GM23338 (cell line): ENCODE results near the gene RAB36. TPM values are rescaled to one million over a fixed set of nuclear protein-coding genes. Genes with fewer than 3 reads are reported as not detected.

Experiments
- ATAC-seq: fragments of 200-7000 bp; cut with Tn5 transposase; 3 replicates; pipeline ENCODE4 v1.9.1; 2020
- DNase-seq: peaks from one replicate; pipeline ENCODE4 v3.0.0-alpha.2; 2015; ENCODE audit warnings: low spot score
- H2AFZ ChIP-seq: fragments of 200-600 bp; sonication (generic); 2 replicates; pipeline ENCODE4 v1.8.0; 2016; ENCODE audit warnings: antibody characterized with exemption, mild to moderate bottlenecking, moderate library complexity
- H3F3A ChIP-seq: fragments of 200-600 bp; sonication (generic); replicated peaks from 2 replicates; pipeline ENCODE4 v1.8.0; 2017; ENCODE audit warnings: antibody characterized with exemption, mixed run types, low read depth
- H3K27ac ChIP-seq: fragments of 200-600 bp; sonication (generic); 2 replicates; pipeline ENCODE4 v1.6.1; 2016; ENCODE audit warnings: low read depth
- H3K27me3 ChIP-seq: fragments of 200-600 bp; sonication (generic); 2 replicates; pipeline ENCODE4 v1.8.0; 2016; ENCODE audit warnings: mild to moderate bottlenecking, mixed run types, moderate library complexity; ENCODE audit not compliant: insufficient read depth
- H3K36me3 ChIP-seq: fragments of 200-600 bp; sonication (generic); 2 replicates; pipeline ENCODE4 v1.8.0; 2016; ENCODE audit warnings: mild to moderate bottlenecking; ENCODE audit not compliant: insufficient read depth
- H3K4me1 ChIP-seq: fragments of 200-600 bp; sonication (generic); 2 replicates; pipeline ENCODE4 v1.8.0; 2016; ENCODE audit warnings: mild to moderate bottlenecking, moderate library complexity; ENCODE audit not compliant: insufficient read depth
- H3K4me2 ChIP-seq: fragments of 200-600 bp; sonication (generic); 2 replicates; pipeline ENCODE4 v1.7.1; 2017; ENCODE audit warnings: mixed run types
- H3K4me3 ChIP-seq: fragments of 200-600 bp; sonication (generic); 2 replicates; pipeline ENCODE4 v1.6.1; 2016; ENCODE audit warnings: mixed run types
- H3K79me2 ChIP-seq: fragments of 200-600 bp; sonication (generic); replicated peaks from 2 replicates; pipeline ENCODE4 v1.8.0; 2017; ENCODE audit warnings: mild to moderate bottlenecking; ENCODE audit not compliant: insufficient read depth
- H3K9me2 ChIP-seq: fragments of 200-600 bp; sonication (generic); 2 replicates; pipeline ENCODE4 v1.8.0; 2017; ENCODE audit not compliant: insufficient read depth
- H4K20me1 ChIP-seq: fragments of 200-600 bp; sonication (generic); replicated peaks from 2 replicates; pipeline ENCODE4 v1.8.0; 2017; ENCODE audit warnings: mild to moderate bottlenecking; ENCODE audit not compliant: insufficient read depth
- H3K27ac Mint-ChIP-seq: 2 replicates; pipeline ENCODE4 v1.8.0; 2020; ENCODE audit warnings: inconsistent platforms, mild to moderate bottlenecking, moderate library complexity, mixed read lengths
- H3K27me3 Mint-ChIP-seq: 3 replicates; pipeline ENCODE4 v1.8.0; 2022; ENCODE audit warnings: low read depth, mild to moderate bottlenecking, moderate library complexity, mixed read lengths, inconsistent platforms; ENCODE audit not compliant: insufficient read depth, poor library complexity
- H3K36me3 Mint-ChIP-seq: 3 replicates; pipeline ENCODE4 v1.8.0; 2021; ENCODE audit warnings: low read depth, mild to moderate bottlenecking, inconsistent platforms, moderate library complexity, mixed read lengths
- H3K4me1 Mint-ChIP-seq: 3 replicates; pipeline ENCODE4 v1.8.0; 2020; ENCODE audit warnings: mild to moderate bottlenecking, inconsistent platforms, mixed read lengths
- H3K4me3 Mint-ChIP-seq: 3 replicates; pipeline ENCODE4 v1.8.0; 2021; ENCODE audit warnings: moderate library complexity, mild to moderate bottlenecking, inconsistent platforms, mixed read lengths
- H3K9me3 Mint-ChIP-seq: 3 replicates; pipeline ENCODE4 v1.8.0; 2020; ENCODE audit warnings: moderate library complexity, mild to moderate bottlenecking, inconsistent platforms, mixed read lengths
- CREB1 ChIP-seq: fragments of 250-450 bp; sonication (Bioruptor Pico); IDR thresholded peaks from 2 replicates; pipeline ENCODE4 v1.5.0; 2020; ENCODE audit warnings: low read depth, mild to moderate bottlenecking, moderate library complexity
- CTCF ChIP-seq, 2 experiments: fragments of 200-600 bp in 1 of 2; sonication (generic) in 1 of 2; conservative IDR thresholded peaks; 2 replicates each; pipeline versions ENCODE4 v1.5.1 to v1.6.1; 2016 to 2017; ENCODE audit warnings: antibody characterized with exemption in 2 of 2, low read depth in 2 of 2, mild to moderate bottlenecking in 2 of 2, moderate library complexity in 1 of 2
- ETS1 ChIP-seq: IDR thresholded peaks from 2 replicates; pipeline ENCODE4 v1.6.1; 2016; ENCODE audit warnings: antibody characterized with exemption
- EZH2 ChIP-seq: fragments of 200-600 bp; sonication (generic); IDR thresholded peaks from one replicate; pipeline ENCODE4 v1.8.0; 2017; ENCODE audit warnings: antibody characterized with exemption, mild to moderate bottlenecking, low read depth; ENCODE audit not compliant: unreplicated experiment
- EZH2phosphoT487 ChIP-seq: fragments of 200-600 bp; sonication (generic); IDR thresholded peaks from one replicate; pipeline ENCODE4 v1.8.1; 2018; ENCODE audit warnings: antibody characterized with exemption; ENCODE audit not compliant: unreplicated experiment
- JUNB ChIP-seq: IDR thresholded peaks from one replicate; pipeline ENCODE4 v1.6.1; 2016; ENCODE audit warnings: antibody characterized with exemption; ENCODE audit not compliant: unreplicated experiment
- NANOG ChIP-seq: IDR thresholded peaks from 2 replicates; pipeline ENCODE4 v1.6.1; 2016; ENCODE audit warnings: antibody characterized with exemption, borderline replicate concordance
- POLR2AphosphoS5 ChIP-seq: IDR thresholded peaks from 2 replicates; pipeline ENCODE4 v1.6.1; 2016; ENCODE audit warnings: antibody characterized with exemption, low read depth
- REST ChIP-seq: IDR thresholded peaks from one replicate; pipeline ENCODE4 v1.6.1; 2018; ENCODE audit warnings: antibody characterized with exemption; ENCODE audit not compliant: unreplicated experiment
- STAT1 ChIP-seq: IDR thresholded peaks from one replicate; pipeline ENCODE4 v1.6.1; 2016; ENCODE audit warnings: antibody characterized with exemption; ENCODE audit not compliant: unreplicated experiment
- ZNF114 ChIP-seq: fragments of 250-450 bp; sonication (Bioruptor Pico); IDR thresholded peaks from 2 replicates; pipeline ENCODE4 v1.5.0; 2020; ENCODE audit warnings: mild to moderate bottlenecking, moderate library complexity
- ZNF331 ChIP-seq: fragments of 250-450 bp; sonication (Bioruptor Pico); IDR thresholded peaks from 2 replicates; pipeline ENCODE4 v1.5.0; 2020; ENCODE audit warnings: low read depth, mild to moderate bottlenecking, moderate library complexity
- ZNF462 ChIP-seq: fragments of 250-450 bp; sonication (Bioruptor Pico); IDR thresholded peaks from 2 replicates; pipeline ENCODE4 v1.5.0; 2020; ENCODE audit warnings: mild to moderate bottlenecking, moderate library complexity
- polyA plus RNA-seq: library from polyadenylated mRNA; unstranded; fragments of >200 nt; fragmentation: Nextera tagmentation; extraction: Ambion mirVana; gene quantifications from 2 replicates; pipeline ENCODE4 v1.2.1, GENCODE V29; 2016
- total RNA-seq: library from RNA; depleted of rRNA; stranded (reverse); fragments of >200 nt; shearing (Covaris generic); gene quantifications from 2 replicates; pipeline ENCODE4 v1.2.3, GENCODE V29; 2014

The RAB36 gene
- total and polyA plus RNA-seq, 2 experiments from 2014 or later: 0.58 to 1.2 TPM

- Mint-ChIP-seq H3K4me1 (peaks cover 7% of the 10 kb centered on the region), H3K36me3 (no peaks in the 10 kb centered on the region), H3K27ac (no peak overlapping the region), H3K9me3 (no peaks in the 10 kb centered on the region), H3K27me3 (peaks cover 5% of the 10 kb centered on the region), H3K4me3 (no peak overlapping the region)
- H3K36me3 ChIP-seq: no peaks in the 10 kb centered on the region
- TF ChIP-seq REST (no peak), STAT1 (no peak), EZH2 (no peak), ZNF331 (CRISPR knock-in tag) (no peak), CREB1 (CRISPR knock-in tag) (no peak), JUNB (no peak), EZH2phosphoT487 (no peak), NANOG (no peak), ZNF462 (no peak), CTCF (conservative IDR thresholded peaks at IDR 0.05; ENCODE audit: low read depth in 2 of 2) (no peak), ZNF114 (CRISPR knock-in tag) (no peak), ETS1 (no peak), POLR2AphosphoS5 (no peak)
- no peaks in the 10 kb centered on the region for H3K27me3 ChIP-seq
- no peaks in the 10 kb centered on the region for H4K20me1 ChIP-seq
- H3K9me2 ChIP-seq: no peaks in the 10 kb centered on the region
- no peaks in the 10 kb centered on the region for H3K79me2 ChIP-seq
- no peaks in the 10 kb centered on the region for H3F3A ChIP-seq
- no peak overlapping the region for H2AFZ ChIP-seq
- H3K4me3 ChIP-seq: no peak overlapping the region
- no peak for DNase-seq
- H3K4me2 ChIP-seq: no peak overlapping the region
- H3K4me1 ChIP-seq: no peaks in the 10 kb centered on the region; the same call in 1 of the 2 replicates
- ATAC-seq: no peak
- no peak overlapping the region for H3K27ac ChIP-seq
These were observed 31.2 kb upstream of the RAB36 start for GRCh38 chr22:23113847-23114720.
